Body of pancreas (tissue), 4 donors: Measurements from ENCODE around the gene IFNLR1. TPM values are rescaled to one million over a fixed set of nuclear protein-coding genes. Genes with fewer than 3 reads are reported as not detected.

Source experiments
- ATAC-seq: fragments of 150-250 bp; one replicate; pipeline ENCODE4 v1.9.1; 2016
- DNase-seq, 4 donors: peaks; one replicate each; pipeline ENCODE4 v3.0.0-alpha.2; 2019
- H3K27ac ChIP-seq, 4 donors: fragments of 200-600 bp; sonication (generic); 1 replicate in 3 of 4; 2 replicates in 1 of 4; pipeline versions ENCODE4 v1.5.1 to v1.6.1; 2016 to 2019; ENCODE audit warnings: mild to moderate bottlenecking in 1 of 4, mixed read lengths in 1 of 4, moderate library complexity in 1 of 4
- H3K27me3 ChIP-seq, 2 donors: fragments of 200-600 bp; sonication (generic); one replicate each; pipeline ENCODE4 v1.6.0; 2016; ENCODE audit warnings: mild to moderate bottlenecking in 1 of 2
- H3K36me3 ChIP-seq, 2 donors: fragments of 200-600 bp; sonication (generic); replicated peaks in 1 of 2; 2 replicates each; pipeline ENCODE4 v1.5.1; 2016; ENCODE audit warnings: low read depth in 2 of 2; ENCODE audit not compliant: insufficient read depth in 1 of 2
- H3K4me1 ChIP-seq: fragments of 200-600 bp; sonication (generic); one replicate; pipeline ENCODE4 v1.6.0; 2016
- H3K4me3 ChIP-seq, 2 donors: fragments of 200-600 bp; sonication (generic); 1 replicate in 1 of 2; 2 replicates in 1 of 2; pipeline ENCODE4 v1.5.1; 2016 to 2019
- H3K9me3 ChIP-seq, 3 donors: fragments of 200-600 bp; sonication (generic); 1 replicate in 2 of 3; 2 replicates in 1 of 3; pipeline ENCODE4 v1.5.1; 2016
- CTCF ChIP-seq, 7 experiments: fragments of 450-650 bp in 4 of 7; fragments of 200-600 bp in 3 of 7; sonication (generic) in 3 of 7; IDR thresholded peaks; one replicate each; pipeline ENCODE4 v1.5.1; 2016 to 2019; ENCODE audit warnings: antibody characterized with exemption in 7 of 7
- POLR2A ChIP-seq, 3 donors: fragments of 450-650 bp; IDR thresholded peaks; one replicate each; pipeline ENCODE4 v1.6.1; 2016; ENCODE audit warnings: antibody characterized with exemption in 3 of 3, mild to moderate bottlenecking in 2 of 3
- WGBS, 2 donors: methylation state at CpG; one replicate each; pipeline ENCODE4 v1.1.5; 2017; 5-methylcytosine and 5-hydroxymethylcytosine counted together
- intact Hi-C: fragments of 100-400 bp; cut with DNase I; formaldehyde crosslinking; loops from one replicate; pipeline ENCODE4 v1.15.1; 2023
- total RNA-seq, 2 donors: library from RNA; depleted of rRNA; stranded (reverse); fragments of >200 nt; gene quantifications; one replicate each; pipeline ENCODE4 v1.1.0, GENCODE V29; 2016

The IFNLR1 gene
- total RNA-seq, 2 donors from 2014 or later, result 4.6 to 5.4 TPM

GRCh38 chr1:24109686-24110475, 77.2 kb downstream of the IFNLR1 start:
- no peak for DNase-seq
- WGBS, 2 donors, result 91 to 92% methylated on average over 14 to 15 of the region's 15 CpGs
- Histone ChIP-seq H3K27ac (no peak overlapping the region), H3K4me3 (no peak overlapping the region), H3K9me3 (no peaks in the 10 kb centered on the region), H3K27me3 (no peaks in the 10 kb centered on the region), H3K36me3 (no peaks in the 10 kb centered on the region), H3K4me1 (peaks cover 11% of the 10 kb centered on the region)
- intact Hi-C loops, result loop anchor here (5.0 kb wide), 1 partner anchor 38 kb away; no protein-coding TSS in a partner anchor
- TF ChIP-seq POLR2A (IDR thresholded peaks at IDR 0.05) (no peak), CTCF (IDR thresholded peaks at IDR 0.05) (no peak)
- ATAC-seq, result no peak

GRCh38 chr1:24109166-24109483, 78.0 kb downstream of the IFNLR1 start:
- intact Hi-C loops, result no loop called here
- H3K9me3 ChIP-seq, result no peaks in the 10 kb centered on the region
- no peak for DNase-seq
- no peaks in the 10 kb centered on the region for H3K36me3 ChIP-seq
- TF ChIP-seq POLR2A (IDR thresholded peaks at IDR 0.05), result no peak
- H3K4me3 ChIP-seq, result no peak overlapping the region
- WGBS, 2 donors, result 89 to 91% methylated on average over 1 of the region's 1 CpG
- peaks cover 8% of the 10 kb centered on the region for H3K4me1 ChIP-seq
- H3K27ac ChIP-seq, result no peak overlapping the region
- H3K27me3 ChIP-seq, result no peaks in the 10 kb centered on the region
- no peak for ATAC-seq

GRCh38 chr1:24108334-24109165, 78.5 kb downstream of the IFNLR1 start:
- DNase-seq (no peak), ATAC-seq (no peak)
- Histone ChIP-seq H3K4me1 (peaks cover 14% of the 10 kb centered on the region), H3K27ac (no peak overlapping the region), H3K36me3 (no peaks in the 10 kb centered on the region), H3K4me3 (no peak overlapping the region), H3K9me3 (no peaks in the 10 kb centered on the region), H3K27me3 (no peaks in the 10 kb centered on the region)
- WGBS, 2 donors, result 82 to 91% methylated on average over 13 to 21 of the region's 22 CpGs
- intact Hi-C loops, result no loop called here
- no peak for TF ChIP-seq CTCF (IDR thresholded peaks at IDR 0.05)
- no peak for TF ChIP-seq POLR2A (IDR thresholded peaks at IDR 0.05)

- 91 to 94% methylated on average over 18 of the region's 18 CpGs for WGBS, 2 donors
- no peaks in the 10 kb centered on the region for H3K9me3 ChIP-seq
- H3K27me3 ChIP-seq, result no peaks in the 10 kb centered on the region
- ATAC-seq, result no peak
- H3K4me1 ChIP-seq, result peaks cover 21% of the 10 kb centered on the region
- no peak overlapping the region for H3K27ac ChIP-seq
- no peak overlapping the region for H3K4me3 ChIP-seq
- intact Hi-C loops, result no loop called here
- DNase-seq, result no peak
- TF ChIP-seq CTCF (IDR thresholded peaks at IDR 0.05), result no peak
- no peak for TF ChIP-seq POLR2A (IDR thresholded peaks at IDR 0.05)
- no peaks in the 10 kb centered on the region for H3K36me3 ChIP-seq
These were observed 79.5 kb downstream of the IFNLR1 start for GRCh38 chr1:24107462-24108138.
